Colonic mucosa (tissue), 4 donors: Measurements from ENCODE around the gene ITGAE. TPM values are rescaled to one million over a fixed set of nuclear protein-coding genes. Genes with fewer than 3 reads are reported as not detected.

Experiments used
- DNase-seq: peaks from one replicate; pipeline ENCODE4 v3.0.0-alpha.2; 2020
- H3K27ac ChIP-seq: fragments of 200-600 bp; one replicate; pipeline ENCODE4 v1.8.0; 2021
- H3K27me3 ChIP-seq: fragments of 200-600 bp; one replicate; pipeline ENCODE4 v1.8.0; 2021
- H3K36me3 ChIP-seq: fragments of 200-600 bp; one replicate; pipeline ENCODE4 v1.8.0; 2021
- H3K4me1 ChIP-seq: fragments of 200-600 bp; one replicate; pipeline ENCODE4 v1.8.0; 2021; ENCODE audit warnings: mild to moderate bottlenecking
- H3K4me3 ChIP-seq: fragments of 200-600 bp; one replicate; pipeline ENCODE4 v1.8.0; 2021
- H3K9ac ChIP-seq, 2 donors: one replicate each; pipeline ENCODE4 v1.7.0; 2013; ENCODE audit warnings: control low read depth in 2 of 2, low read depth in 2 of 2, low read length in 2 of 2
- H3K9me3 ChIP-seq: fragments of 200-600 bp; one replicate; pipeline ENCODE4 v1.8.0; 2021
- CTCF ChIP-seq: fragments of 200-600 bp; IDR thresholded peaks from one replicate; pipeline ENCODE4 v1.8.0; 2022; ENCODE audit warnings: antibody characterized with exemption, mild to moderate bottlenecking
- intact Hi-C: fragments of 100-400 bp; cut with DNase I; formaldehyde crosslinking; loops from one replicate; pipeline ENCODE4 v1.14.1; 2022
- total RNA-seq, 2 donors: library from RNA; stranded (reverse); fragmentation: NEBNext Ultra II Directional in 1 of 2; extraction: Animal tissue kit (Norgen Biotek cat#: 25700) in 1 of 2; gene quantifications; one replicate each; pipeline ENCODE4 v1.2.1, GENCODE V29; 2021
- donor health status: healthy.
- donor health status: DM: no; HTN: no; CAD: no.
- donor health status: DM: no; HTN: no; CAD: no.

ITGAE gene
- total RNA-seq, 2 donors from 2014 or later: 14.7 to 14.9 TPM

DNA sequence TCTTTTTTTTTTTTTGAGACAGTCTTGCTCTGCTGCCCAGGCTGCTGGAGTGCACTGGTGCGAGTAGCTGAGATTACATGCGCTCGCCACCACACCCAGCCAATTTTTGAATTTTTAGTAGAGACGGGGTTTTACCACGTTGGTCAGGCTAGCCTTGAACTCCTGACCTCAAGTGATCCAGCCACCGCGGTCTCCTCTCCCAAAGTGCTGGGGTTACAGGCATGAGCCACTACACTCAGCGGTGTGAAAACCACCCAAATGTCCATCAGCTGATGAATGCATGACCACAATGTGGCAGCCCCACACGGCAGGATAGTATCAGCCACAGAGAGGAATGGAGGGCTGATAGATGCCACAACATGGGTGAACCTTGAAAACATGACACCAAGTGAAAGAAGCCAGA is 107.2 kb downstream of the ITGAE start:
- no peak for TF ChIP-seq CTCF
- Histone ChIP-seq H3K4me1 (no peaks in the 10 kb centered on the region), H3K27ac (no peak overlapping the region), H3K27me3 (peaks cover 29% of the 10 kb centered on the region), H3K9ac (no peak overlapping the region), H3K4me3 (no peak overlapping the region), H3K9me3 (no peaks in the 10 kb centered on the region), H3K36me3 (no peaks in the 10 kb centered on the region)
- intact Hi-C loops: no loop called here
- no peak for DNase-seq

DNA sequence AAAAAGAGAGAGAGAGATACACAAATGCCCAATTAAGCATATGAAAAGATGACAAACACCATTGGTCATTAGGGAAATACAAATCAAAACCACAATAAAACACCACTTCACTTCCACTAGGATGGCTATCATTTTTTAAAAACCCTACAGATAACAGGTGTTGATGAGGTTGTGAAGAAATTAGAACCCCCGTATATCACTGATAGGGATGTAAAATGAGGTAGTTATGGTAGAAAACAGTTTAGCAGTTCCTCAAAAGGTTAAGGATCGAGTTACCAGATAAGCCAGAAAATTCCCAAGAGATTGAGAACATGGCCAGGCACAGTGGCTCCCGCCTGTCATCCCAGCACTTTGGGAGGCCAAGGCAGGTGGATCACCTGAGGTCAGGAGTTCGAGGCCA is 107.8 kb downstream of the ITGAE start:
- no peaks in the 10 kb centered on the region for H3K36me3 ChIP-seq
- H3K4me1 ChIP-seq: no peaks in the 10 kb centered on the region
- DNase-seq: no peak
- no peak overlapping the region for H3K4me3 ChIP-seq
- H3K27me3 ChIP-seq: peaks cover 29% of the 10 kb centered on the region
- intact Hi-C loops: no loop called here
- no peak overlapping the region for H3K9ac ChIP-seq
- TF ChIP-seq CTCF: no peak
- no peak overlapping the region for H3K27ac ChIP-seq
- H3K9me3 ChIP-seq: no peaks in the 10 kb centered on the region

- intact Hi-C loops: no loop called here
- TF ChIP-seq CTCF: no peak
- Histone ChIP-seq H3K4me3 (no peak overlapping the region), H3K9me3 (no peaks in the 10 kb centered on the region), H3K36me3 (no peaks in the 10 kb centered on the region), H3K4me1 (no peaks in the 10 kb centered on the region), H3K27ac (no peak overlapping the region), H3K27me3 (peaks cover 29% of the 10 kb centered on the region), H3K9ac (no peak overlapping the region)
- DNase-seq: no peak
These were observed 108.6 kb downstream of the ITGAE start for GRCh38 chr17:3692346-3692745.

DNA sequence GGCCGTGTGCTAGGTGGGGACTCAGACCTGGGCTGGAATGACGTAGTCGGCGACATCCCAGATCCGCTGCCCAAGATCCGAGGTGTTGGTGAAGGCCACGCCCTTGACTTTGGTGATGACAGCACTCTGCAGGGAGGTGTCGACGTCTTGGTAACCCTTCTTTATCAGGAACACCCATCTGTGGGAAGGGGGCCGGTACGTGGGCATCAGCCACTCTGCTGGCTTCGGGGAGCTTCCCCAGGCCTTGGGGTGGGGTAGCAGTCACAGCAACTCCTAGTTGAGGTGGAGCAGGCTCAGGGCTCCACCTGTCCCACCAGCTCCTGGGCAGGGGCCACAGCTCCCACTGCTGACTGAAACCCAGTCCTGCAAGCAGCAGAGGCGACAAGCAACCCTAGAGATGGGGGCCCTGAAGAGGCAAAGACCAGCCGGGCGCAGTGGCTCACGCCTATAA is 109.3 kb downstream of the ITGAE start:
- TF ChIP-seq CTCF: no peak
- Histone ChIP-seq H3K27me3 (peaks cover 23% of the 10 kb centered on the region), H3K4me1 (no peaks in the 10 kb centered on the region), H3K27ac (no peak overlapping the region), H3K9ac (no peak overlapping the region), H3K4me3 (no peak overlapping the region), H3K36me3 (no peaks in the 10 kb centered on the region), H3K9me3 (no peaks in the 10 kb centered on the region)
- no peak for DNase-seq
- intact Hi-C loops: no loop called here

DNA sequence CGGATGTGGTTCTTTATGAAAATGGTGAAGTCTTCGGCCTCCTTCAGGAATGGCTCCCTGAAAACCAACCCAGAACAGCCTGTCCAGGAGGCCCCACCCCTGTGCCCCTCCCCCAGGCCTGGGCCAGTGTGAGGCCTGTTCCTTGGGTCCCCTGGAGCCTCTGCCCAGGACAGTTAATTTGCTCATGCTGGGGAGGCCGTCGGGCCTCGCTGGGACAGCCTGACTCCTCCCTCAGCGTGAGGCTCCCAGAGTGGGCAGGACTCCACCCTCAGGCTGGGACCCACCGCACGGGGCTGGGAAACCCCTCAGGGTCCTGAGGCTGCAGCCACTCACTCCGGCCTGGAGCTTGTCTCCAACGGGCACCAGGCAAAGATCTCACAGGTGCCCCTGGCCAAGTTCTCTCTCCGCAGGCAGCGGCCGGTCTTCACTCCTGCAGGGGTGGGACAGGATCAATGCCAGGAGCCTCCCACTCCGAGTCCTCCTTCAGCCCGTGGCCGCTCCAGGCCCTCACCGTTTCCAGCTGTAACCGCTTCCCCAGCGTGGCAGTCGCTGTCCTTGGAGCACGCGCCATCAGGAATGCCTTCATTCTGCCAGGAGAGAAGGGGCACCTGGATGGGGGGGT is 110.8 kb downstream of the ITGAE start:
- Histone ChIP-seq H3K9me3 (no peaks in the 10 kb centered on the region), H3K27ac (no peak overlapping the region), H3K36me3 (no peaks in the 10 kb centered on the region), H3K9ac (no peak overlapping the region), H3K4me3 (no peak overlapping the region), H3K27me3 (peaks cover 9% of the 10 kb centered on the region), H3K4me1 (no peaks in the 10 kb centered on the region)
- DNase-seq: no peak
- intact Hi-C loops: no loop called here
- no peak for TF ChIP-seq CTCF
